Liver (tissue), 9 donors: ENCODE measurements around the gene GPR176. TPM values are rescaled to one million over a fixed set of nuclear protein-coding genes. Genes with fewer than 3 reads are reported as not detected.

Experiments
- DNase-seq: peaks from one replicate; pipeline ENCODE4 v3.0.0-alpha.2; 2017; ENCODE audit warnings: low spot score
- H3K27ac ChIP-seq, 2 donors: one replicate each; pipeline ENCODE4 v1.7.0; 2013; ENCODE audit warnings: inconsistent platforms in 2 of 2, low read length in 2 of 2, control low read depth in 1 of 2, low read depth in 1 of 2, mild to moderate bottlenecking in 1 of 2
- H3K27me3 ChIP-seq, 4 donors: one replicate each; pipeline versions ENCODE4 v1.6.1 to v1.7.0; 2013; ENCODE audit warnings: low read length in 3 of 4, inconsistent platforms in 1 of 4, mild to moderate bottlenecking in 1 of 4, moderate library complexity in 1 of 4; ENCODE audit not compliant: control insufficient read depth in 4 of 4, insufficient read depth in 4 of 4
- H3K36me3 ChIP-seq, 4 donors: one replicate each; pipeline versions ENCODE4 v1.6.1 to v1.7.0; 2013; ENCODE audit warnings: low read length in 3 of 4, mild to moderate bottlenecking in 3 of 4, low read depth in 1 of 4, moderate library complexity in 1 of 4; ENCODE audit not compliant: control insufficient read depth in 4 of 4, insufficient read depth in 3 of 4
- H3K4me1 ChIP-seq, 4 donors: one replicate each; pipeline versions ENCODE4 v1.6.1 to v1.7.0; 2013; ENCODE audit warnings: low read length in 3 of 4, mild to moderate bottlenecking in 3 of 4, moderate library complexity in 1 of 4; ENCODE audit not compliant: control insufficient read depth in 4 of 4, insufficient read depth in 4 of 4
- H3K4me3 ChIP-seq, 3 donors: one replicate each; pipeline versions ENCODE4 v1.6.1 to v1.7.0; 2013; ENCODE audit warnings: low read length in 3 of 3, control low read depth in 1 of 3, low read depth in 1 of 3, mild to moderate bottlenecking in 1 of 3
- H3K9ac ChIP-seq, 2 donors: one replicate each; pipeline ENCODE4 v1.7.0; 2013; ENCODE audit warnings: low read length in 2 of 2, mild to moderate bottlenecking in 2 of 2, moderate library complexity in 2 of 2, control low read depth in 1 of 2, low read depth in 1 of 2
- H3K9me3 ChIP-seq, 4 donors: one replicate each; pipeline versions ENCODE4 v1.6.1 to v1.7.0; 2013; ENCODE audit warnings: low read length in 3 of 4; ENCODE audit not compliant: control insufficient read depth in 4 of 4
- CTCF ChIP-seq: fragments of 150-350 bp; IDR thresholded peaks from 2 replicates; pipeline ENCODE4 v1.5.1; 2017; ENCODE audit warnings: improper control_type of control experiment, low read depth, low read length; ENCODE audit not compliant: missing input control
- EGR1 ChIP-seq, 2 donors: IDR thresholded peaks; 2 replicates each; pipeline ENCODE4 v1.6.1; 2016 to 2018; ENCODE audit warnings: antibody characterized with exemption in 2 of 2, low read depth in 2 of 2
- FOXA1 ChIP-seq: IDR thresholded peaks from 2 replicates; pipeline ENCODE4 v1.6.1; 2016; ENCODE audit warnings: antibody characterized with exemption
- FOXA2 ChIP-seq: IDR thresholded peaks from 2 replicates; pipeline ENCODE4 v1.6.1; 2016; ENCODE audit warnings: antibody characterized with exemption
- GABPA ChIP-seq, 2 donors: IDR thresholded peaks in 1 of 2; conservative IDR thresholded peaks in 1 of 2; 2 replicates each; pipeline ENCODE4 v1.6.1; 2016; ENCODE audit warnings: antibody characterized with exemption in 2 of 2, mild to moderate bottlenecking in 1 of 2, moderate library complexity in 1 of 2
- HNF4A ChIP-seq, 2 donors: conservative IDR thresholded peaks; 2 replicates each; pipeline ENCODE4 v1.6.1; 2016; ENCODE audit warnings: antibody characterized with exemption in 2 of 2, mild to moderate bottlenecking in 2 of 2
- HNF4G ChIP-seq: IDR thresholded peaks from 2 replicates; pipeline ENCODE4 v1.6.1; 2016; ENCODE audit warnings: antibody characterized with exemption
- JUND ChIP-seq, 2 donors: IDR thresholded peaks; 2 replicates each; pipeline ENCODE4 v1.6.1; 2016; ENCODE audit warnings: antibody characterized with exemption in 2 of 2
- MAX ChIP-seq: IDR thresholded peaks from 2 replicates; pipeline ENCODE4 v1.6.1; 2016; ENCODE audit warnings: antibody characterized with exemption
- NR2F2 ChIP-seq: IDR thresholded peaks from 2 replicates; pipeline ENCODE4 v1.6.1; 2016; ENCODE audit warnings: antibody characterized with exemption
- RAD21 ChIP-seq, 2 donors: IDR thresholded peaks; 2 replicates each; pipeline ENCODE4 v1.6.1; 2016; ENCODE audit warnings: antibody characterized with exemption in 2 of 2, mild to moderate bottlenecking in 2 of 2
- REST ChIP-seq: IDR thresholded peaks from 2 replicates; pipeline ENCODE4 v1.6.1; 2016; ENCODE audit warnings: antibody characterized with exemption, mild to moderate bottlenecking
- RXRA ChIP-seq, 2 donors: IDR thresholded peaks; 2 replicates each; pipeline ENCODE4 v1.6.1; 2017 to 2018; ENCODE audit warnings: antibody characterized with exemption in 2 of 2, mild to moderate bottlenecking in 1 of 2
- SP1 ChIP-seq: IDR thresholded peaks from 2 replicates; pipeline ENCODE4 v1.6.1; 2018; ENCODE audit warnings: antibody characterized with exemption, mild to moderate bottlenecking
- TAF1 ChIP-seq: conservative IDR thresholded peaks from 2 replicates; pipeline ENCODE4 v1.6.1; 2016; ENCODE audit warnings: antibody characterized with exemption, mild to moderate bottlenecking
- YY1 ChIP-seq: IDR thresholded peaks from 2 replicates; pipeline ENCODE4 v1.6.1; 2016; ENCODE audit warnings: antibody characterized with exemption, mild to moderate bottlenecking
- WGBS: extraction: QIAGEN DNeasy Blood & Tissue Kit; methylation state at CpG from one replicate; pipeline ENCODE4 v1.1.7; 2013; 5-methylcytosine and 5-hydroxymethylcytosine counted together
- polyA plus RNA-seq, 2 donors: library from polyadenylated mRNA; stranded (reverse) in 1 of 2; unstranded in 1 of 2; fragments of 200-250 nt in 1 of 2; fragments of >200 nt in 1 of 2; fragmentation: Nextera tagmentation in 1 of 2; extraction: Ambion mirVana in 1 of 2; gene quantifications; one replicate each; pipeline versions ENCODE4 v1.2.1 to v1.2.3, GENCODE V29; 2013 to 2015
- total RNA-seq, 2 donors: library from RNA; depleted of rRNA; stranded (reverse); fragments of >200 nt; gene quantifications; one replicate each; pipeline ENCODE4 v1.2.3, GENCODE V29; 2014
- TF ChIP-seq, protein P1 (sequence below): IDR thresholded peaks from 2 replicates; pipeline ENCODE4 v1.6.1; 2016; ENCODE audit warnings: antibody characterized with exemption
- TF ChIP-seq, protein P2 (sequence below): IDR thresholded peaks from 2 replicates; pipeline ENCODE4 v1.6.1; 2016; ENCODE audit warnings: antibody characterized with exemption
- donor health status: healthy.
- donor health status: healthy.
- donor health status: healthy.
- donor health status: healthy.
- donor health status: healthy.

The GPR176 gene
- total and polyA plus RNA-seq, 4 donors, result 0.44 to 1.7 (median 1.4) TPM

- Histone ChIP-seq H3K9me3 (no peaks in the 10 kb centered on the region), H3K9ac (no peak overlapping the region), H3K4me3 (no peak overlapping the region), H3K27ac (no peak overlapping the region), H3K36me3 (no peaks in the 10 kb centered on the region), H3K27me3 (no peaks in the 10 kb centered on the region), H3K4me1 (peaks cover 0 to 19% (median 17%) of the 10 kb centered on the region in 4 donors)
- WGBS, result 39% methylated on average over 1 of the region's 1 CpG
- no peak for TF ChIP-seq HNF4A (conservative IDR thresholded peaks at IDR 0.05)
- no peak for TF ChIP-seq REST
- TF ChIP-seq GABPA (IDR thresholded peaks at IDR 0.05 in 1 of 2, conservative IDR thresholded peaks at IDR 0.05 in 1 of 2), result no peak
- no peak for TF ChIP-seq NR2F2
- TF ChIP-seq HNF4G, result no peak
- no peak for TF ChIP-seq EGR1 (IDR thresholded peaks at IDR 0.05; ENCODE audit: low read depth in 2 of 2)
- TF ChIP-seq JUND (IDR thresholded peaks at IDR 0.05), result no peak
- TF ChIP-seq FOXA1, result no peak
- TF ChIP-seq, protein P1, sequence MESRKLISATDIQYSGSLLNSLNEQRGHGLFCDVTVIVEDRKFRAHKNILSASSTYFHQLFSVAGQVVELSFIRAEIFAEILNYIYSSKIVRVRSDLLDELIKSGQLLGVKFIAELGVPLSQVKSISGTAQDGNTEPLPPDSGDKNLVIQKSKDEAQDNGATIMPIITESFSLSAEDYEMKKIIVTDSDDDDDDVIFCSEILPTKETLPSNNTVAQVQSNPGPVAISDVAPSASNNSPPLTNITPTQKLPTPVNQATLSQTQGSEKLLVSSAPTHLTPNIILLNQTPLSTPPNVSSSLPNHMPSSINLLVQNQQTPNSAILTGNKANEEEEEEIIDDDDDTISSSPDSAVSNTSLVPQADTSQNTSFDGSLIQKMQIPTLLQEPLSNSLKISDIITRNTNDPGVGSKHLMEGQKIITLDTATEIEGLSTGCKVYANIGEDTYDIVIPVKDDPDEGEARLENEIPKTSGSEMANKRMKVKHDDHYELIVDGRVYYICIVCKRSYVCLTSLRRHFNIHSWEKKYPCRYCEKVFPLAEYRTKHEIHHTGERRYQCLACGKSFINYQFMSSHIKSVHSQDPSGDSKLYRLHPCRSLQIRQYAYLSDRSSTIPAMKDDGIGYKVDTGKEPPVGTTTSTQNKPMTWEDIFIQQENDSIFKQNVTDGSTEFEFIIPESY, result no peak
- no peak for TF ChIP-seq FOXA2
- TF ChIP-seq MAX, result no peak
- no peak for TF ChIP-seq CTCF
- TF ChIP-seq YY1, result no peak
- no peak for TF ChIP-seq RAD21 (IDR thresholded peaks at IDR 0.05)
- TF ChIP-seq SP1, result no peak
- no peak for TF ChIP-seq RXRA (IDR thresholded peaks at IDR 0.05)
- TF ChIP-seq, protein P2, sequence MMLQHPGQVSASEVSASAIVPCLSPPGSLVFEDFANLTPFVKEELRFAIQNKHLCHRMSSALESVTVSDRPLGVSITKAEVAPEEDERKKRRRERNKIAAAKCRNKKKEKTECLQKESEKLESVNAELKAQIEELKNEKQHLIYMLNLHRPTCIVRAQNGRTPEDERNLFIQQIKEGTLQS, result no peak
- no peak for TF ChIP-seq TAF1
- DNase-seq, result no peak
These were observed 31.8 kb downstream of the GPR176 start for GRCh38 chr15:39888243-39888642.
